IMR-90 (cell line): ENCODE data around the gene PPARD. TPM values are rescaled to one million over a fixed set of nuclear protein-coding genes. Genes with fewer than 3 reads are reported as not detected.
A peak's percentile ranks its signal among the peaks of the same experiment; 100 is the strongest.

Experiments
- ATAC-seq: fragments of 200-7000 bp; cut with Tn5 transposase; 2 replicates; pipeline ENCODE4 v1.9.1; 2020; ENCODE audit warnings: low read depth, mild to moderate bottlenecking, moderate library complexity
- BruUV-seq: library from RNA; stranded (reverse); fragments of 400-500 nt; replicated peaks from 2 replicates; lab custom pipeline; 2021; lab: Mats Ljungman, UMichigan
- CTCF ChIA-PET: fragments of 300-600 bp; formaldehyde crosslinking; extraction: SDS; loops from one replicate; lab custom pipeline; 2021; ENCODE audit warnings: antibody characterized with exemption; lab: Yijun Ruan, JAX
- POLR2A ChIA-PET: fragments of 300-600 bp; sonication (Branson Sonifier 250); formaldehyde crosslinking; loops from one replicate; lab custom pipeline; 2022; ENCODE audit warnings: antibody characterized with exemption; ENCODE audit not compliant: unreplicated experiment; lab: Charles Lee
- DNase-seq: peaks from one replicate; pipeline ENCODE4 v3.0.0; 2013
- H2AFZ ChIP-seq: replicated peaks from 2 replicates; pipeline ENCODE3; 2013; ENCODE audit warnings: low read length, mild to moderate bottlenecking; ENCODE audit not compliant: poor library complexity
- H2AK5ac ChIP-seq: 2 replicates; pipeline ENCODE4 v1.6.1; 2013; ENCODE audit warnings: low read depth, low read length, inconsistent platforms
- H2AK9ac ChIP-seq: replicated peaks from 2 replicates; pipeline ENCODE3; 2013; ENCODE audit warnings: mild to moderate bottlenecking, low read depth, low read length, moderate library complexity; ENCODE audit not compliant: poor library complexity
- H2BK120ac ChIP-seq: 2 replicates; pipeline ENCODE4 v1.6.1; 2013; ENCODE audit warnings: low read depth, low read length, inconsistent platforms
- H2BK15ac ChIP-seq: 3 replicates; pipeline ENCODE4 v1.6.1; 2013; ENCODE audit warnings: low read depth, low read length, inconsistent platforms
- H2BK20ac ChIP-seq: 2 replicates; pipeline ENCODE4 v1.6.1; 2013; ENCODE audit warnings: low read depth, mild to moderate bottlenecking, inconsistent platforms, low read length, moderate library complexity
- H2BK5ac ChIP-seq: 2 replicates; pipeline ENCODE4 v1.6.1; 2013; ENCODE audit warnings: mild to moderate bottlenecking, low read depth, low read length, inconsistent platforms; ENCODE audit not compliant: poor library complexity, severe bottlenecking
- H3K14ac ChIP-seq: replicated peaks from 2 replicates; pipeline ENCODE4 v1.6.1; 2013; ENCODE audit warnings: low read depth, low read length, inconsistent platforms
- H3K18ac ChIP-seq: 2 replicates; pipeline ENCODE4 v1.6.1; 2013; ENCODE audit warnings: low read depth, low read length, control low read depth
- H3K23ac ChIP-seq: 2 replicates; pipeline ENCODE4 v1.6.1; 2013; ENCODE audit warnings: low read depth, low read length, inconsistent platforms
- H3K27ac ChIP-seq: 2 replicates; pipeline ENCODE4 v1.5.1; 2013; ENCODE audit warnings: mild to moderate bottlenecking, control low read depth, low read length; ENCODE audit not compliant: insufficient read depth
- H3K27me3 ChIP-seq: 2 replicates; pipeline ENCODE4 v1.6.1; 2013; ENCODE audit warnings: low read length; ENCODE audit not compliant: control insufficient read depth, insufficient read depth
- H3K36me3 ChIP-seq: 2 replicates; pipeline ENCODE4 v1.6.1; 2013; ENCODE audit warnings: low read length, mixed read lengths; ENCODE audit not compliant: control insufficient read depth, insufficient read depth
- H3K4ac ChIP-seq: 2 replicates; pipeline ENCODE4 v1.6.1; 2013; ENCODE audit warnings: low read depth, low read length, inconsistent platforms
- H3K4me1 ChIP-seq: 2 replicates; pipeline ENCODE4 v1.6.1; 2013; ENCODE audit warnings: low read length, mixed read lengths; ENCODE audit not compliant: control insufficient read depth, insufficient read depth
- H3K4me2 ChIP-seq: 2 replicates; pipeline ENCODE4 v1.6.1; 2013; ENCODE audit warnings: low read depth, mild to moderate bottlenecking, control low read depth, low read length, moderate library complexity
- H3K4me3 ChIP-seq: 2 replicates; pipeline ENCODE4 v1.5.1; 2013; ENCODE audit warnings: low read depth, mild to moderate bottlenecking, control low read depth, low read length, moderate library complexity; ENCODE audit not compliant: insufficient read depth
- H3K56ac ChIP-seq: 2 replicates; pipeline ENCODE4 v1.6.1; 2013; ENCODE audit warnings: low read length, inconsistent platforms; ENCODE audit not compliant: insufficient read depth; ENCODE audit errors: extremely low read depth
- H3K79me1 ChIP-seq, 2 experiments: 2 replicates each; pipeline ENCODE4 v1.6.1; 2013; ENCODE audit warnings: low read length in 2 of 2, inconsistent platforms in 1 of 2, low read depth in 1 of 2
- H3K9ac ChIP-seq: 2 replicates; pipeline ENCODE4 v1.6.1; 2013; ENCODE audit warnings: low read depth, low read length, control low read depth
- H3K9me1 ChIP-seq: 2 replicates; pipeline ENCODE4 v1.6.1; 2013; ENCODE audit warnings: low read length, inconsistent platforms; ENCODE audit not compliant: insufficient read depth
- H3K9me3 ChIP-seq: 2 replicates; pipeline ENCODE4 v1.6.1; 2013; ENCODE audit warnings: low read length; ENCODE audit not compliant: control insufficient read depth, insufficient read depth
- H4K20me1 ChIP-seq: 2 replicates; pipeline ENCODE4 v1.6.1; 2013; ENCODE audit warnings: low read length, inconsistent platforms; ENCODE audit not compliant: insufficient read depth
- H4K5ac ChIP-seq: 2 replicates; pipeline ENCODE4 v1.6.1; 2013; ENCODE audit warnings: mild to moderate bottlenecking, low read depth, low read length, control low read depth
- H4K8ac ChIP-seq, 2 experiments: 2 replicates each; pipeline ENCODE4 v1.6.1; 2013; ENCODE audit warnings: low read depth in 2 of 2, low read length in 2 of 2, control low read depth in 1 of 2, inconsistent platforms in 1 of 2
- H4K91ac ChIP-seq: 2 replicates; pipeline ENCODE4 v1.6.1; 2013; ENCODE audit warnings: low read depth, low read length, inconsistent platforms; ENCODE audit not compliant: insufficient read depth
- BHLHE40 ChIP-seq: fragments of 150-350 bp; IDR thresholded peaks from 2 replicates; pipeline ENCODE4 v1.6.1; 2016; ENCODE audit warnings: mild to moderate bottlenecking, low read depth, low read length
- CEBPB ChIP-seq: IDR thresholded peaks from 2 replicates; pipeline ENCODE4 v1.6.1; 2012; ENCODE audit warnings: low read depth, low read length, improper control_type of control experiment
- FOS ChIP-seq: fragments of 150-350 bp; IDR thresholded peaks from 2 replicates; pipeline ENCODE4 v1.6.1; 2016; ENCODE audit warnings: low read depth, low read length
- POLR2A ChIP-seq: IDR thresholded peaks from 2 replicates; pipeline ENCODE4 v1.6.1; 2012; ENCODE audit warnings: mild to moderate bottlenecking, low read depth, low read length
- RFX5 ChIP-seq: IDR thresholded peaks from 2 replicates; pipeline ENCODE4 v1.8.0; 2012; ENCODE audit warnings: low read depth, mild to moderate bottlenecking, low read length, moderate library complexity
- USF2 ChIP-seq: fragments of 150-350 bp; IDR thresholded peaks from 2 replicates; pipeline ENCODE4 v1.6.1; 2017; ENCODE audit warnings: mild to moderate bottlenecking, antibody characterized with exemption, low read length, low read depth
- WGBS, 2 experiments: methylation state at CpG; one replicate each; pipeline versions ENCODE4 v1.1.5 to v1.1.7; 2013; ENCODE audit warnings: missing lambda C conversion rate in 2 of 2; ENCODE audit not compliant: insufficient read length in 1 of 2; ENCODE audit errors: extremely low coverage in 2 of 2; 5-methylcytosine and 5-hydroxymethylcytosine counted together
- dilution Hi-C: fragments of 300-500 bp; cut with HindIII; formaldehyde crosslinking; loops from one replicate; pipeline ENCODE4 v1.14.3; 2018; ENCODE audit warnings: low sequenced_read_pairs; ENCODE audit not compliant: unreplicated experiment
- in situ Hi-C: fragments of 300-500 bp; cut with MboI; formaldehyde crosslinking; loops from 3 replicates; pipeline ENCODE4 v1.14.3; 2019; ENCODE audit warnings: low sequenced_read_pairs, inconsistent platforms, mixed read lengths
- intact Hi-C: fragments of 100-400 bp; cut with micrococcal nuclease; formaldehyde crosslinking; loops from 2 replicates; pipeline ENCODE4 v1.10.0; 2022
- polyA plus RNA-seq, 3 experiments: library from polyadenylated mRNA; depleted of rRNA; stranded (reverse); fragments of >200 nt; gene quantifications; 2 replicates each; pipeline ENCODE4 v1.2.3, GENCODE V29; 2012; ENCODE audit warnings: low replicate concordance in 1 of 3
- total RNA-seq: library from RNA; depleted of rRNA; stranded (reverse); fragments of >200 nt; gene quantifications from 2 replicates; pipeline ENCODE4 v1.2.3, GENCODE V29; 2012

PPARD gene
- total and polyA plus RNA-seq, 2 of the 4 experiments (the other 2 are of a cell fraction) = 10.4 to 69.0 TPM

DNA sequence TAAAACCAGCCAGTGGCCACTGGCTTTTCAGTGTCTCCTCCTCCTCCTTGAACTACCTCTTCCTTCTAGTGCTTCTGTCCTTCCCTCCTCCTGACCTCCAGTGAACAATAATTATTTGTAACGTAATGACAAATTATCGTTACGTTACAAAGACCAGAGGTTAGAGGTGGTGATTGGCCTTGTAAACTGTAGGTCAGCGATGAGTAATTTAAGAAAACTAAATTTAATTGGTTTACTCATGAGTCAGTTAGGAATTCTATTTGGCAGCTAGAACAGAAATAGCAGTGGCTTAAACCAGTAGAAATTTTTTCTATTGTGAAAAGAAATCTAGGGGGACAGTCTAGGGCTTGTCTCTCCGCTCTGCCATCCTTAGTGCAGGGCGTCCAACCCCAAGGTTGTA, 38.8 kb downstream of the PPARD start:
- dilution Hi-C loops (no loop called here), in situ Hi-C loops (no loop called here), intact Hi-C loops (no loop called here)
- Histone ChIP-seq H3K9me1 (peaks cover 35% of the 10 kb centered on the region), H4K5ac (peak overlapping the region; percentile 58; the same call in 1 of the 2 replicates), H2AK9ac (peak overlapping the region; percentile 63), H3K36me3 (peaks cover 2% of the 10 kb centered on the region), H2AK5ac (peak overlapping the region; percentile 92), H3K4ac (peak overlapping the region; percentile 81), H3K9ac (no peak overlapping the region), H2AFZ (no peak overlapping the region), H3K56ac (no peak overlapping the region), H3K27ac (peak overlapping the region; percentile 60), H2BK5ac (peak overlapping the region; percentile 76), H3K14ac (peak overlapping the region; percentile 73), H3K23ac (peak overlapping the region; percentile 73), H3K27me3 (no peaks in the 10 kb centered on the region), H3K9me3 (no peaks in the 10 kb centered on the region), H3K4me1 (peaks cover 31% of the 10 kb centered on the region), H3K79me1 (peaks cover 44 to 70% of the 10 kb centered on the region in 2 experiments), H2BK120ac (peak overlapping the region; percentile 86), H2BK20ac (peak overlapping the region; percentile 69), H4K91ac (peak overlapping the region; percentile 77), H3K4me2 (peak overlapping the region; percentile 48), H4K8ac (peak overlapping the region in 1 of 2 experiments; percentile 64; a peak in 2 of 4 replicates), H4K20me1 (peaks cover 15% of the 10 kb centered on the region), H3K18ac (peak overlapping the region; percentile 67; the same call in 1 of the 2 replicates), H2BK15ac (peak overlapping the region; percentile 68; the same call in 1 of the 3 replicates), H3K4me3 (no peak overlapping the region)
- TF ChIP-seq POLR2A = no peak
- TF ChIP-seq USF2 = no peak
- no peak for TF ChIP-seq CEBPB
- no peak for TF ChIP-seq BHLHE40
- TF ChIP-seq FOS = 0 out of 2 replicates have a peak, but pooled peaks have one; percentile 12
- TF ChIP-seq RFX5 = no peak
- no CpG with 5 or more reads among the region's 6 CpGs for WGBS, 2 experiments
- BruUV-seq = no TSS peak
- ATAC-seq (peak; percentile 45), DNase-seq (peak; percentile 74)
- ChIA-PET POLR2A (no interaction called here), CTCF (no interaction called here)
